H1 (cell line): ENCODE measurements around the gene PIK3CG. TPM values are rescaled to one million over a fixed set of nuclear protein-coding genes. Genes with fewer than 3 reads are reported as not detected.

Source experiments
- CHD1 ChIP-seq: IDR thresholded peaks from 2 replicates; pipeline ENCODE4 v1.6.1; 2012; ENCODE audit warnings: low read depth, low read length, improper control_type of control experiment
- CHD7 ChIP-seq: fragments of 300-600 bp; sonication (generic); IDR thresholded peaks from 2 replicates; pipeline ENCODE4 v1.7.1; 2012; ENCODE audit warnings: low read length, moderate library complexity, mild to moderate bottlenecking, inconsistent platforms; ENCODE audit not compliant: insufficient replicate concordance
- CTCF ChIP-seq, 3 experiments: IDR thresholded peaks; 1 replicate in 2 of 3; 2 replicates in 1 of 3; pipeline versions ENCODE4 v1.5.1 to v1.6.1; 2011; ENCODE audit warnings: low read length in 3 of 3, mild to moderate bottlenecking in 3 of 3, inconsistent platforms in 2 of 3, low read depth in 1 of 3, moderate library complexity in 1 of 3; ENCODE audit not compliant: insufficient read depth in 1 of 3; ENCODE audit errors: control extremely low read depth in 1 of 3
- NRF1 ChIP-seq: IDR thresholded peaks from 2 replicates; pipeline ENCODE4 v1.6.1; 2011; ENCODE audit warnings: mild to moderate bottlenecking, low read depth, low read length, improper control_type of control experiment
- RAD21 ChIP-seq, 2 experiments: IDR thresholded peaks in 1 of 2; conservative IDR thresholded peaks in 1 of 2; 2 replicates each; pipeline ENCODE4 v1.6.1; 2011; ENCODE audit warnings: low read depth in 2 of 2, low read length in 2 of 2, improper control_type of control experiment in 1 of 2, inconsistent platforms in 1 of 2, mild to moderate bottlenecking in 1 of 2, moderate library complexity in 1 of 2
- SP4 ChIP-seq: IDR thresholded peaks from 2 replicates; pipeline ENCODE4 v1.6.1; 2012; ENCODE audit warnings: low read length, inconsistent platforms
- polyA plus RNA-seq, 7 experiments: library from polyadenylated mRNA; depleted of rRNA in 3 of 7; stranded (reverse) in 5 of 7; unstranded in 2 of 7; fragments of >200 nt in 5 of 7; fragments of 200-250 nt in 2 of 7; gene quantifications; 1 replicate in 5 of 7; 2 replicates in 1 of 7; 4 replicates in 1 of 7; pipeline versions ENCODE4 v1.2.1 to v1.2.3, GENCODE V29; 2011 to 2013; ENCODE audit warnings: missing spikeins in 2 of 7, mixed read lengths in 2 of 7
- total RNA-seq: library from RNA; stranded (reverse); fragmentation: NEBNext Ultra II Directional; extraction: Animal tissue kit (Norgen Biotek cat#: 25700); gene quantifications from 2 replicates; pipeline ENCODE4 v1.2.1, GENCODE V29; 2021

The PIK3CG gene
- total and polyA plus RNA-seq, 2 of the 8 experiments (the other 6 are each of a cell fraction or from before 2014, with no cell fraction given), result not detected

DNA sequence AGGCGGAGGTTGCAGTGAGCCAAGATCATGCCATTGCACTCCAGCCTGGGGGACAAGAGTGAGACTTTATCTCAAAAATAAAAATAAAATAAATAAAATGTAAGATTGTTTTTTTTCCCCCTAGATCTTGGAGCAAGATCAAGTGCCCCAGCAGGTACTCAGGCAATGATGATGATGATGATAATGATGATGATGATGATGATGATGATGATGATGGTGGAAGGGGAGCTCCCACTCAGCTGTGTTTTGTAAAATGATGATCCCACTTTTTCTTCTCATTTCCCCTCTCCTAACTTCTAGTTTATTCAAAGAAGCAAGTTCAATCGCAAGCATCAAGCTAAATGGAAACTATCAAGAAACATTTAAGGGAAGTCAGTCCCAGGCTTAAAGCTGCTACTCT lies 50.3 kb downstream of the PIK3CG start (continued):
- TF ChIP-seq CHD7 (no peak), CTCF (IDR thresholded peaks at IDR 0.05; ENCODE audit: control extremely low read depth in 1 of 3, insufficient read depth in 1 of 3, low read depth in 1 of 3, low read length in 3 of 3) (no peak), SP4 (no peak), CHD1 (no peak), RAD21 (IDR thresholded peaks at IDR 0.05 in 1 of 2, conservative IDR thresholded peaks at IDR 0.05 in 1 of 2; ENCODE audit: low read depth in 2 of 2, low read length in 2 of 2) (no peak), NRF1 (no peak)
